BJ (cell line): ENCODE data around the gene NDUFAF4. TPM values are rescaled to one million over a fixed set of nuclear protein-coding genes. Genes with fewer than 3 reads are reported as not detected.

Experiments used
- CTCF ChIA-PET: fragments of 350-600 bp; formaldehyde crosslinking; extraction: SDS; loops from one replicate; lab custom pipeline; 2021; ENCODE audit warnings: antibody characterized with exemption, inconsistent platforms; lab: Yijun Ruan, JAX
- POLR2A ChIA-PET: fragments of 300-600 bp; sonication (Branson Sonifier 250); formaldehyde crosslinking; extraction: SDS; loops from one replicate; lab custom pipeline; 2021; ENCODE audit warnings: antibody characterized with exemption; lab: Charles Lee
- DNase-seq: peaks from one replicate; pipeline ENCODE4 v3.0.0-alpha.2; 2011; ENCODE audit warnings: low read depth
- H3K27me3 ChIP-seq: 2 replicates; pipeline ENCODE4 v1.6.0; 2011; ENCODE audit warnings: low read length; ENCODE audit not compliant: control insufficient read depth, insufficient read depth
- H3K36me3 ChIP-seq: 2 replicates; pipeline ENCODE4 v1.5.1; 2011; ENCODE audit warnings: low read length; ENCODE audit not compliant: control insufficient read depth, insufficient read depth
- H3K4me3 ChIP-seq: 2 replicates; pipeline ENCODE4 v1.5.1; 2011; ENCODE audit warnings: low read depth, mild to moderate bottlenecking, control low read depth, low read length
- CTCF ChIP-seq: IDR thresholded peaks from 2 replicates; pipeline ENCODE4 v1.5.1; 2011; ENCODE audit warnings: low read depth, mild to moderate bottlenecking, control low read depth, inconsistent platforms, low read length, moderate library complexity; ENCODE audit not compliant: insufficient read depth
- polyA plus RNA-seq: library from polyadenylated mRNA; depleted of rRNA; stranded (reverse); fragments of >200 nt; gene quantifications from 2 replicates; pipeline ENCODE4 v1.2.3, GENCODE V29; 2011

Gene NDUFAF4
- polyA plus RNA-seq, 1 experiment: 15.4 TPM

GRCh38 chr6:96939007-96939805 is 41.5 kb upstream of the NDUFAF4 start:
- H3K27me3 ChIP-seq: peaks cover 2% of the 10 kb centered on the region; the same call in 1 of the 2 replicates
- TF ChIP-seq CTCF: no peak
- no peak for DNase-seq
- POLR2A ChIA-PET: no interaction called here
- H3K4me3 ChIP-seq: no peak overlapping the region
- no peaks in the 10 kb centered on the region for H3K36me3 ChIP-seq
- CTCF ChIA-PET: interaction anchor here (1.0 kb wide), 1 partner anchor 12 kb away, joined by 4 read pairs; no protein-coding TSS in a partner anchor

GRCh38 chr6:96934087-96934486 is 36.4 kb upstream of the NDUFAF4 start:
- CTCF ChIA-PET: no interaction called here
- Histone ChIP-seq H3K4me3 (no peak overlapping the region), H3K36me3 (no peaks in the 10 kb centered on the region), H3K27me3 (peaks cover 3% of the 10 kb centered on the region; the same call in 1 of the 2 replicates)
- TF ChIP-seq CTCF: no peak
- POLR2A ChIA-PET: no interaction called here
- DNase-seq: no peak

- no peak for TF ChIP-seq CTCF
- Histone ChIP-seq H3K4me3 (no peak overlapping the region), H3K36me3 (no peaks in the 10 kb centered on the region), H3K27me3 (peaks cover 11% of the 10 kb centered on the region)
- ChIA-PET CTCF (interaction anchor here (0.8 to 1.9 kb wide), 3 partner anchors 10 to 33 kb away, joined by 3 to 5 read pairs (median 3); partner anchors contain the start of gene NDUFAF4), POLR2A (no interaction called here)
- no peak for DNase-seq
These were observed 33.5 kb upstream of the NDUFAF4 start for GRCh38 chr6:96931198-96931597.

DNA sequence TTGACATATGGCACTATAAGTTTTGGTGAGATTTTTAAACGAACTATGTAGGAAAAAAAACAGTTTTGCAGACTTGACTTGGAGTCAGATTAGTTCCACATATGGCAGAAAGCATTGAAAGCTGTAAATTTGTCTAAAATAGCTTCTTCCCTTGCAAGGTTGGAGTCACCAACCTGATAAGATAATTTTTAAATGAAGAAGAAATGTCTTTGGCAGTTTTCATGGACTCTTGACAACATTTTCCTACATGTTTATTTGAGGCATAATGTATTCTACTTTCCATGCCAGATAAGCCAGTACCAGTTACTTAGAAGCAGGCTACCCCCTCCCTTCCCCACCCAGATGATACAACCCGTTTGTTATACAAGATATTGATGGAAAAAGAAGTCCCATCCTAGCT is 32.0 kb upstream of the NDUFAF4 start:
- POLR2A ChIA-PET: no interaction called here
- no peak for TF ChIP-seq CTCF
- CTCF ChIA-PET: interaction anchor here (1.3 kb wide), 1 partner anchor 23 kb away, joined by 3 read pairs; no protein-coding TSS in a partner anchor

DNA sequence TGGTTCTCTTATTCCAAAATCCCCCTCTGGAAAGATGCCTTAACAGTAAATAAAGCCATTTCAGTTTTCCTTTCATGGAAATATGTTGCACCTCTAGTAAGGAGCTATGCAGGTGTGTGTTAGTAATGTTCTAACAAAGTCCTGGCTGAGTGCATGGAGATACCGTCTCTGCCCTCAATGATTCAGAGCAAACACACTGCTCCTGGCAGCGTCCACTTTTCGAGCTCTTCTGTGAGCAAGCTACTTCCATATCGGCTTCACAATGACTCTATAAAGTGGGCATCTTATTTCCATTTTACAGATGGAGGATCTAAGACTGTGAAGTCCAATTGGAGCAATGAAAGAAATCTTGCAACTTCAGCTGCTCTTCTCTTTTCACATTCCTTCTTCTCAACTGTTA is 30.0 kb upstream of the NDUFAF4 start:
- ChIA-PET POLR2A (no interaction called here), CTCF (interaction anchor here (1.1 kb wide), 1 partner anchor 12 kb away, joined by 4 read pairs; no protein-coding TSS in a partner anchor)
- no peak for TF ChIP-seq CTCF
- H3K4me3 ChIP-seq: no peak overlapping the region
- H3K36me3 ChIP-seq: no peaks in the 10 kb centered on the region
- no peak for DNase-seq
- peaks cover 19% of the 10 kb centered on the region for H3K27me3 ChIP-seq

More for the DNA sequence above, 32.0 kb upstream of the NDUFAF4 start:
- no peak for DNase-seq
- Histone ChIP-seq H3K36me3 (no peaks in the 10 kb centered on the region), H3K27me3 (peaks cover 15% of the 10 kb centered on the region), H3K4me3 (no peak overlapping the region)
